Caco-2 (cell line): ENCODE results near the gene EPHA4. TPM values are rescaled to one million over a fixed set of nuclear protein-coding genes. Genes with fewer than 3 reads are reported as not detected.

Experiments
- BruUV-seq: library from RNA; stranded (reverse); fragments of 400-500 nt; replicated peaks from 2 replicates; lab custom pipeline; 2021; lab: Mats Ljungman, UMichigan
- CTCF ChIA-PET: fragments of 300-600 bp; sonication (Branson Sonifier 250); formaldehyde crosslinking; loops from one replicate; lab custom pipeline; 2022; ENCODE audit warnings: antibody characterized with exemption; lab: Charles Lee
- POLR2A ChIA-PET: fragments of 300-600 bp; sonication (Branson Sonifier 250); formaldehyde crosslinking; loops from one replicate; lab custom pipeline; 2022; ENCODE audit warnings: antibody characterized with exemption; lab: Charles Lee
- DNase-seq, 2 experiments: peaks; one replicate each; pipeline versions ENCODE4 v3.0.0 to v3.0.0-alpha.2; 2020 to 2022
- H3K27me3 ChIP-seq: replicated peaks from 2 replicates; pipeline ENCODE4 v1.6.0; 2011; ENCODE audit warnings: low read length; ENCODE audit not compliant: control insufficient read depth, insufficient read depth
- H3K36me3 ChIP-seq: 2 replicates; pipeline ENCODE4 v1.5.1; 2011; ENCODE audit warnings: low read length; ENCODE audit not compliant: control insufficient read depth, insufficient read depth
- H3K4me1 ChIP-seq: fragments of 250-450 bp; sonication (Bioruptor Pico); 2 replicates; pipeline ENCODE4 v1.5.1; 2020; ENCODE audit warnings: mild to moderate bottlenecking
- H3K4me3 ChIP-seq: 2 replicates; pipeline ENCODE4 v1.5.1; 2011; ENCODE audit warnings: low read depth, mild to moderate bottlenecking, control low read depth, low read length
- H3K9me3 ChIP-seq: fragments of 250-450 bp; sonication (Bioruptor Pico); 2 replicates; pipeline ENCODE4 v1.5.1; 2020; ENCODE audit warnings: mild to moderate bottlenecking, moderate library complexity
- H3K27ac Mint-ChIP-seq: one replicate; pipeline ENCODE4 v1.8.0; 2022; ENCODE audit warnings: mixed read lengths; ENCODE audit not compliant: unreplicated experiment
- H3K27me3 Mint-ChIP-seq: one replicate; pipeline ENCODE4 v1.8.0; 2022; ENCODE audit warnings: mixed read lengths; ENCODE audit not compliant: insufficient read depth, unreplicated experiment
- H3K36me3 Mint-ChIP-seq: one replicate; pipeline ENCODE4 v1.8.0; 2022; ENCODE audit warnings: mild to moderate bottlenecking, mixed read lengths; ENCODE audit not compliant: insufficient read depth, unreplicated experiment
- H3K4me1 Mint-ChIP-seq: one replicate; pipeline ENCODE4 v1.8.0; 2022; ENCODE audit warnings: low read depth, mixed read lengths; ENCODE audit not compliant: unreplicated experiment
- H3K4me3 Mint-ChIP-seq: one replicate; pipeline ENCODE4 v1.8.0; 2022; ENCODE audit warnings: mild to moderate bottlenecking, moderate library complexity, mixed read lengths; ENCODE audit not compliant: unreplicated experiment
- H3K9me3 Mint-ChIP-seq: one replicate; pipeline ENCODE4 v1.8.0; 2022; ENCODE audit warnings: mixed read lengths; ENCODE audit not compliant: unreplicated experiment
- CTCF ChIP-seq, 2 experiments: fragments of 200-600 bp in 1 of 2; IDR thresholded peaks; 1 replicate in 1 of 2; 2 replicates in 1 of 2; pipeline versions ENCODE4 v1.5.1 to v1.8.0; 2011 to 2022; ENCODE audit warnings: antibody characterized with exemption in 1 of 2, control low read depth in 1 of 2, inconsistent platforms in 1 of 2, low read depth in 1 of 2, low read length in 1 of 2, mild to moderate bottlenecking in 1 of 2, moderate library complexity in 1 of 2; ENCODE audit not compliant: insufficient read depth in 1 of 2, severe bottlenecking in 1 of 2, unreplicated experiment in 1 of 2
- intact Hi-C: fragments of 100-400 bp; cut with micrococcal nuclease; formaldehyde crosslinking; loops from one replicate; pipeline ENCODE4 v1.10.0; 2022; ENCODE audit not compliant: unreplicated experiment
- total RNA-seq: library from RNA; stranded (reverse); gene quantifications from 2 replicates; pipeline ENCODE4 v1.2.3, GENCODE V29; 2022

Gene EPHA4
- total RNA-seq, 1 experiment from 2014 or later: 95.5 TPM

- intact Hi-C loops: no loop called here
- H3K9me3 Mint-ChIP-seq: no peaks in the 10 kb centered on the region
- DNase-seq: no peak
- Histone ChIP-seq H3K4me3 (no peak overlapping the region), H3K4me1 (no peaks in the 10 kb centered on the region), H3K9me3 (no peaks in the 10 kb centered on the region), H3K27me3 (no peaks in the 10 kb centered on the region), H3K36me3 (no peaks in the 10 kb centered on the region)
- no peak overlapping the region for H3K4me3 Mint-ChIP-seq
- BruUV-seq: no TSS peak
- H3K4me1 Mint-ChIP-seq: no peaks in the 10 kb centered on the region
- H3K36me3 Mint-ChIP-seq: peaks cover 41% of the 10 kb centered on the region
- TF ChIP-seq CTCF (IDR thresholded peaks at IDR 0.05; ENCODE audit: insufficient read depth in 1 of 2, low read depth in 1 of 2, low read length in 1 of 2, severe bottlenecking in 1 of 2, unreplicated experiment in 1 of 2): no peak
- POLR2A ChIA-PET: interaction anchor here (0.6 kb wide), 1 partner anchor 25 kb away, joined by 3 read pairs; no protein-coding TSS in a partner anchor
- CTCF ChIA-PET: no interaction called here
- H3K27me3 Mint-ChIP-seq: no peaks in the 10 kb centered on the region
- H3K27ac Mint-ChIP-seq: no peak overlapping the region
Measured at GRCh38 chr2:221461901-221462300, 110.2 kb downstream of the EPHA4 start.

- no peaks in the 10 kb centered on the region for H3K27me3 Mint-ChIP-seq
- Histone ChIP-seq H3K4me3 (no peak overlapping the region), H3K4me1 (no peaks in the 10 kb centered on the region), H3K9me3 (no peaks in the 10 kb centered on the region), H3K36me3 (peaks cover 2% of the 10 kb centered on the region; the same call in 1 of the 2 replicates), H3K27me3 (no peaks in the 10 kb centered on the region)
- no peaks in the 10 kb centered on the region for H3K9me3 Mint-ChIP-seq
- intact Hi-C loops: no loop called here
- no TSS peak for BruUV-seq
- no peak overlapping the region for H3K27ac Mint-ChIP-seq
- no peak for DNase-seq
- H3K4me3 Mint-ChIP-seq: no peak overlapping the region
- CTCF ChIA-PET: interaction anchor here (0.5 kb wide), 1 partner anchor 114 kb away, joined by 3 read pairs; no protein-coding TSS in a partner anchor
- POLR2A ChIA-PET: no interaction called here
- no peaks in the 10 kb centered on the region for H3K4me1 Mint-ChIP-seq
- TF ChIP-seq CTCF (IDR thresholded peaks at IDR 0.05; ENCODE audit: insufficient read depth in 1 of 2, low read depth in 1 of 2, low read length in 1 of 2, severe bottlenecking in 1 of 2, unreplicated experiment in 1 of 2): no peak
- H3K36me3 Mint-ChIP-seq: peaks cover 58% of the 10 kb centered on the region
Measured at GRCh38 chr2:221460136-221460535, 112.0 kb downstream of the EPHA4 start.

GRCh38 chr2:221458578-221458977 lies 113.5 kb downstream of the EPHA4 start:
- H3K9me3 ChIP-seq: no peaks in the 10 kb centered on the region
- POLR2A ChIA-PET: no interaction called here
- CTCF ChIA-PET: no interaction called here
- no peak overlapping the region for H3K4me3 ChIP-seq
- BruUV-seq: no TSS peak
- H3K36me3 ChIP-seq: peaks cover 2% of the 10 kb centered on the region; the same call in 1 of the 2 replicates
- H3K27me3 Mint-ChIP-seq: no peaks in the 10 kb centered on the region
- no peak overlapping the region for H3K27ac Mint-ChIP-seq
- peaks cover 68% of the 10 kb centered on the region for H3K36me3 Mint-ChIP-seq
- no peaks in the 10 kb centered on the region for H3K4me1 Mint-ChIP-seq
- no peaks in the 10 kb centered on the region for H3K9me3 Mint-ChIP-seq
- no peak for TF ChIP-seq CTCF (IDR thresholded peaks at IDR 0.05; ENCODE audit: insufficient read depth in 1 of 2, low read depth in 1 of 2, low read length in 1 of 2, severe bottlenecking in 1 of 2, unreplicated experiment in 1 of 2)
- intact Hi-C loops: loop anchor here (5.0 to 10.0 kb wide), 2 partner anchors 256 to 509 kb away; no protein-coding TSS in a partner anchor
- H3K27me3 ChIP-seq: no peaks in the 10 kb centered on the region
- no peak overlapping the region for H3K4me3 Mint-ChIP-seq
- H3K4me1 ChIP-seq: no peaks in the 10 kb centered on the region
- no peak for DNase-seq
